Trophoblast cell (in vitro differentiated cells and primary cell): Measurements from ENCODE around the gene BRCA2.

Experiments used
- DNase-seq, 2 donors: peaks; one replicate each; pipeline ENCODE4 v3.0.0-alpha.2; 2016
- H2AFZ ChIP-seq: 2 replicates; pipeline ENCODE4 v1.6.1; 2013; ENCODE audit warnings: low read length, moderate library complexity, mild to moderate bottlenecking; ENCODE audit not compliant: insufficient read depth, poor library complexity
- H2AK5ac ChIP-seq: 2 replicates; pipeline ENCODE4 v1.6.1; 2013; ENCODE audit warnings: mild to moderate bottlenecking, low read length
- H2BK120ac ChIP-seq: 2 replicates; pipeline ENCODE4 v1.6.1; 2013; ENCODE audit warnings: low read length, mild to moderate bottlenecking, moderate library complexity; ENCODE audit not compliant: insufficient read depth, poor library complexity
- H2BK12ac ChIP-seq: 2 replicates; pipeline ENCODE4 v1.6.1; 2013; ENCODE audit warnings: mild to moderate bottlenecking, low read length, moderate library complexity
- H2BK5ac ChIP-seq: 2 replicates; pipeline ENCODE4 v1.6.1; 2013; ENCODE audit warnings: low read length, low read depth, moderate library complexity, mild to moderate bottlenecking; ENCODE audit not compliant: poor library complexity
- H3K14ac ChIP-seq: 2 replicates; pipeline ENCODE4 v1.6.1; 2013; ENCODE audit warnings: mild to moderate bottlenecking, low read length
- H3K18ac ChIP-seq: 2 replicates; pipeline ENCODE4 v1.6.1; 2013; ENCODE audit warnings: mild to moderate bottlenecking, low read length
- H3K23ac ChIP-seq: 2 replicates; pipeline ENCODE4 v1.6.1; 2013; ENCODE audit warnings: low read length
- H3K27ac ChIP-seq: 2 replicates; pipeline ENCODE4 v1.5.1; 2013; ENCODE audit warnings: low read depth, mild to moderate bottlenecking, inconsistent platforms, low read length, moderate library complexity
- H3K27me3 ChIP-seq: 2 replicates; pipeline ENCODE4 v1.6.1; 2013; ENCODE audit warnings: inconsistent platforms, mild to moderate bottlenecking, low read length, moderate library complexity; ENCODE audit not compliant: insufficient read depth
- H3K36me3 ChIP-seq, 2 experiments: 1 replicate in 1 of 2; 2 replicates in 1 of 2; pipeline ENCODE4 v1.6.1; 2013; ENCODE audit warnings: low read length in 2 of 2, mild to moderate bottlenecking in 2 of 2, moderate library complexity in 1 of 2; ENCODE audit not compliant: insufficient read depth in 2 of 2, control insufficient read depth in 1 of 2
- H3K4ac ChIP-seq: 2 replicates; pipeline ENCODE4 v1.6.1; 2013; ENCODE audit warnings: low read depth, mild to moderate bottlenecking, low read length, moderate library complexity
- H3K4me1 ChIP-seq, 2 experiments: 1 replicate in 1 of 2; 2 replicates in 1 of 2; pipeline ENCODE4 v1.6.1; 2013; ENCODE audit warnings: low read length in 2 of 2, mild to moderate bottlenecking in 2 of 2, moderate library complexity in 1 of 2; ENCODE audit not compliant: insufficient read depth in 2 of 2, control insufficient read depth in 1 of 2
- H3K4me2 ChIP-seq: 2 replicates; pipeline ENCODE4 v1.6.1; 2013; ENCODE audit warnings: inconsistent platforms, mild to moderate bottlenecking, low read length, moderate library complexity
- H3K4me3 ChIP-seq: 2 replicates; pipeline ENCODE4 v1.5.1; 2013; ENCODE audit warnings: mild to moderate bottlenecking, low read depth, low read length, inconsistent platforms
- H3K79me1 ChIP-seq: one replicate; pipeline ENCODE4 v1.6.1; 2013; ENCODE audit warnings: low read length
- H3K79me2 ChIP-seq: 2 replicates; pipeline ENCODE4 v1.6.1; 2013; ENCODE audit warnings: low read length, mild to moderate bottlenecking; ENCODE audit not compliant: control insufficient read depth, insufficient read depth, poor library complexity
- H3K9ac ChIP-seq: 2 replicates; pipeline ENCODE4 v1.6.1; 2013; ENCODE audit warnings: mild to moderate bottlenecking, low read length
- H3K9me3 ChIP-seq: 2 replicates; pipeline ENCODE4 v1.6.1; 2013; ENCODE audit warnings: low read depth, mild to moderate bottlenecking, control low read depth, inconsistent platforms, low read length; ENCODE audit not compliant: insufficient read depth
- H4K12ac ChIP-seq: 2 replicates; pipeline ENCODE4 v1.6.1; 2013; ENCODE audit warnings: low read depth, mild to moderate bottlenecking, low read length, moderate library complexity
- H4K8ac ChIP-seq: 2 replicates; pipeline ENCODE4 v1.6.1; 2013; ENCODE audit warnings: low read depth, mild to moderate bottlenecking, low read length, moderate library complexity
- H4K91ac ChIP-seq: one replicate; pipeline ENCODE4 v1.6.1; 2013; ENCODE audit warnings: low read depth, mild to moderate bottlenecking, low read length, moderate library complexity
- WGBS: extraction: QIAGEN DNeasy Blood & Tissue Kit; methylation state at CpG from one replicate; pipeline ENCODE4 v1.1.7; 2013; ENCODE audit warnings: missing lambda C conversion rate; ENCODE audit not compliant: insufficient read length, insufficient coverage; ENCODE audit errors: extremely low coverage; 5-methylcytosine and 5-hydroxymethylcytosine counted together

The BRCA2 gene

DNA sequence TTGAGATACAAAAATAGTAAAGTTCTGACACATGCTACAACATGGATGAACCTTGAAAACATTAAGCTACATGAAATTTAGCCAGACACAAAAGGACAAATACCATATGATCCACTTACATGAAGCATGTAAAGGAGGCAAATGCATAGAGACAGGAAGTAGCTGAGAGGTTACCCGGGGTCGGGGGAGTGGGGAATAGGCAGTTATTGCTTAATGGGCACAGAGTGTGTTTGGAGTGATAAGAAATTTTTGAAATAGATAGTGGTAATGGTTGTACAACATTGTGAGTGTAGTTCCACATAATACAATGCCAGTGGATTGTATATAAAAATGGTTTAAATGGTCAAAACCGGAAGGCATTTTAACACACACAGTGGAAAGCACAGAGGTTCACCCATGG, 108.3 kb downstream of the BRCA2 start:
- Histone ChIP-seq H4K12ac (no peak overlapping the region), H2AK5ac (no peak overlapping the region), H3K18ac (no peak overlapping the region), H4K8ac (no peak overlapping the region), H3K23ac (no peak overlapping the region), H3K79me1 (no peaks in the 10 kb centered on the region), H2BK5ac (no peak overlapping the region), H3K9me3 (peaks cover 5% of the 10 kb centered on the region), H3K9ac (no peak overlapping the region), H2BK12ac (no peak overlapping the region), H3K79me2 (no peaks in the 10 kb centered on the region), H3K27ac (no peak overlapping the region), H2AFZ (no peak overlapping the region), H3K4ac (no peak overlapping the region), H3K14ac (no peak overlapping the region), H3K36me3 (no peaks in the 10 kb centered on the region), H3K4me3 (no peak overlapping the region), H4K91ac (no peak overlapping the region), H3K4me2 (no peak overlapping the region), H2BK120ac (no peak overlapping the region), H3K27me3 (peaks cover 5% of the 10 kb centered on the region), H3K4me1 (peaks cover 3% of the 10 kb centered on the region in 2 experiments)
- DNase-seq = no peak
- no CpG with 5 or more reads among the region's 3 CpGs for WGBS

DNA sequence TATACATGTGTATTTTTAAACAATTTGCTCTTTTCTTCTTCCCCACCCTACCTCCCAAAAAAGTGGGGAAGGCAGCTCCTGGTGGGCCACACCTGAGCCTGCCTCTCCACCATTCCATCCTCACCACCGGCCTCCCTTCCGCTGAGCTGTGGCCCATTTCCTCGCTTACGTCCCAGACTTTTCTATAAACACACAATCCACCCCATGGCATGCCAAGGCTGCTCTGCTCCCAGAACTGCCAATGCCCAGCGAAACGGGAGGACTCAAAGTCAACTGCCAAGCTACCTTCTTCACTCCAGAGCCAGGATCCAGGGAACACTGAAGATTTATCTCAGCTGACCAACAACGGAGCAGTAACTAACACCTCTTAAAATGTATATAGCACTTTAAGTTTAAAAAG, 109.8 kb downstream of the BRCA2 start:
- Histone ChIP-seq H3K9me3 (peaks cover 2% of the 10 kb centered on the region), H3K79me1 (no peaks in the 10 kb centered on the region), H2BK12ac (no peak overlapping the region), H3K27ac (no peak overlapping the region), H3K4ac (no peak overlapping the region), H3K4me3 (no peak overlapping the region), H3K27me3 (peaks cover 5% of the 10 kb centered on the region), H2BK120ac (no peak overlapping the region), H3K9ac (peak overlapping the region; percentile 7), H3K14ac (no peak overlapping the region), H2BK5ac (no peak overlapping the region), H4K8ac (no peak overlapping the region), H3K79me2 (no peaks in the 10 kb centered on the region), H3K36me3 (no peaks in the 10 kb centered on the region), H3K4me1 (peaks cover 3% of the 10 kb centered on the region in 2 experiments), H2AK5ac (no peak overlapping the region), H2AFZ (no peak overlapping the region), H4K91ac (no peak overlapping the region), H4K12ac (no peak overlapping the region), H3K18ac (no peak overlapping the region), H3K4me2 (no peak overlapping the region), H3K23ac (no peak overlapping the region)
- WGBS = no CpG with 5 or more reads among the region's 7 CpGs
- no peak for DNase-seq

DNA sequence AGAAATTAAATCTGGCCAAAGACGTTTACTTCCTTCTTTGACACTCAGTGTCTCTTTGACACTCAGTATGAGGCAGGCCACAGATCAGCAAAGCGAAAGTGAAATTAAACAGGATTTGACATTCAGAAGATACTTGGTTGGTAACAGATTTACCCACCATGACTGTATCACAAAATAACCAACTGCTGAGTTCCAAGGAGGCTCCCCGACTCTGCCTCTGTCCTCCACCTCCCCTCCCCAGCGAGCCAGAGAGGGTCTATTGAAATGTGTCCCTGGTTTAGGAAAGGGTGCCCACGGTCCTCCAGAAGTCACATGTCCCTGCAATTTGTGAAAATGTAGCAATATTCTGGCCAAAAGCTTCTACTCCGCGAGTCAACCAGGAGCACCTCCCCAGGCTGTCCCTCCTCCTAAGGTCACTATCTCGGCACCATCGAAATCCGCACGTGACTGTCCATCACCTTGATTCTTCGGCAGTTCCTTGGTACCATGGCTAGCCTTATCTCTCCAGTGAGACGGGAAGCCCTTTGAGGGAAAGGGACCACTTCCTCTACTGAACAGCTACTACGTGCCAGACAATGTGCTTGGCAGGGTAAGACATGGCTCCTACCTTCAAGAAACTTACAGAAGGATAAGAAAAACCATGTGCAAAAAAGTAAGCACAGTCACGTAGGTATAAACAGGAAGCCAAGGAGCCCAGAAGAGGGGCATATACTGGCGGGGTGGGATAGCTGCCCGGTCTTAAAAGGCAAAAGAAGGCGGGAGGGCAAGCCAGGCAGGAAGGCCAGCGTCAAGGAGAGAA, 111.1 kb downstream of the BRCA2 start:
- H2BK5ac ChIP-seq = no peak overlapping the region
- no peaks in the 10 kb centered on the region for H3K79me1 ChIP-seq
- H3K23ac ChIP-seq = no peak overlapping the region
- no peak overlapping the region for H4K12ac ChIP-seq
- peak in 1 of 2 donors; percentile 43 for DNase-seq
- peaks cover 2% of the 10 kb centered on the region for H3K9me3 ChIP-seq
- H2AFZ ChIP-seq = no peak overlapping the region
- H3K79me2 ChIP-seq = no peaks in the 10 kb centered on the region
- H3K9ac ChIP-seq = no peak overlapping the region
- no peak overlapping the region for H3K27ac ChIP-seq
- peaks cover 3% of the 10 kb centered on the region in 2 experiments for H3K4me1 ChIP-seq
- H4K8ac ChIP-seq = no peak overlapping the region
- no peak overlapping the region for H3K18ac ChIP-seq
- H4K91ac ChIP-seq = no peak overlapping the region
- no peak overlapping the region for H2BK120ac ChIP-seq
- H2AK5ac ChIP-seq = no peak overlapping the region
- no CpG with 5 or more reads among the region's 19 CpGs for WGBS
- no peak overlapping the region for H3K14ac ChIP-seq
- peak overlapping the region; percentile 100 for H3K4me2 ChIP-seq
- H3K4ac ChIP-seq = no peak overlapping the region
- H3K27me3 ChIP-seq = peaks cover 5% of the 10 kb centered on the region
- H3K4me3 ChIP-seq = peak overlapping the region; percentile 26
- H3K36me3 ChIP-seq = no peaks in the 10 kb centered on the region
- H2BK12ac ChIP-seq = no peak overlapping the region

DNA sequence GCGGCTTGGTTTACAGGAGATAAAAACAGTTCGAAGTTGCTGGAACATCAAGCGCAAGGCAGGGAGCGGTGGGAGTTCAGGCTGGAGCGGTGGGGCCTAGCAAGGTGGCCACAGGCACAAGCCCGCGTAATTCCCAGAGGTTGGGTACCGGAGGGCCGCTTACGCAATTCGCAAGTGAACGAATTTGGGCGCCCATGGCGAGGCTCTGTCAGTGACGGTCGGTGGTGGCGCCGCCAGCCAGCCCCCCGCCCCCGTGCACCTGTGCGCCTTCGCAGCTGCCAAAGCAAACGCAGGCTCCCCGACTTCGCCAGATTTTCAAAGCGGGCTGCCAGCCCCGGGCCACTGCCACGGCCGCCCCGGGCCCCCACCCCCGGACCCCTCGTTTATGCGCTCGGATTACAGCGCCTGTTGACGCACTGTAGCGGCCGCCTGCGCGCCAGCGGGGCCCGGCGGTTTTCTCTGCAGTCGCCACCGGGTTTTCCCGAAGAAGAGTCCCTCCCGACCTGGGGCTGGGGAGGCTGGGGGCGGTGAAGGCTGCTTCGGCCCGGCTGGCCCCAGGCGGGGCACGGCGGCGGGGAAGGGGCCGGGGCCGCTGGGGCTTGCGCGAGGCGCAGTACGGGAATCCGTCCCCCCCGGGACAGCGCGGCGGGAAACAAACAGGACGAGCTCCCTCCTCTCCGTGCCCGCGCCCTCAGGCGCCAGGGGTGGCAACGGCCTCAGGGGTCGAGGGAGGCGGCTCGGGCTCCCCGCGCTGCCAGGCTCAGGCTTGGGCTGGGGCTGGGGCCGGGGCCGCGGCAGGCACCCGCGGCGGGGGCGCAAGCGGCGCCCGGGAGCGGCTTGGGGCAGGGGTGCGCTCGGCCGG, 111.9 kb downstream of the BRCA2 start:
- H3K4me1 ChIP-seq = peaks cover 3% of the 10 kb centered on the region in 2 experiments
- WGBS = no CpG with 5 or more reads among the region's 90 CpGs

More for the DNA sequence above, 111.9 kb downstream of the BRCA2 start:
- no peak overlapping the region for H3K4ac ChIP-seq
- no peak overlapping the region for H2AK5ac ChIP-seq
- peak overlapping the region; percentile 31 for H3K14ac ChIP-seq
- no peak overlapping the region for H2BK5ac ChIP-seq
- no peak overlapping the region for H4K12ac ChIP-seq
- peak in 1 of 2 donors; percentile 23 for DNase-seq
- H3K36me3 ChIP-seq = peaks cover 0 to 2% of the 10 kb centered on the region in 2 experiments
- peak overlapping the region; percentile 80 for H3K4me3 ChIP-seq
- peak overlapping the region; percentile 55 for H3K9ac ChIP-seq
- H4K91ac ChIP-seq = no peak overlapping the region
- H3K79me1 ChIP-seq = no peaks in the 10 kb centered on the region
- H3K27ac ChIP-seq = no peak overlapping the region
- H2AFZ ChIP-seq = peak overlapping the region; percentile 88
- no peaks in the 10 kb centered on the region for H3K79me2 ChIP-seq
- no peak overlapping the region for H3K18ac ChIP-seq
- peaks cover 5% of the 10 kb centered on the region for H3K27me3 ChIP-seq
- peak overlapping the region; percentile 100 for H3K4me2 ChIP-seq
- no peak overlapping the region for H2BK120ac ChIP-seq
- H2BK12ac ChIP-seq = no peak overlapping the region
- no peak overlapping the region for H3K23ac ChIP-seq
- H3K9me3 ChIP-seq = peaks cover 2% of the 10 kb centered on the region
- peak overlapping the region; percentile 50 for H4K8ac ChIP-seq
